NCI-H1092 (cell line): ENCODE measurements around the gene CCDC198.

Source experiments
- DNase-seq: peaks from one replicate; lab custom pipeline; 2025; lab: John Stamatoyannopoulos, UW

CCDC198 gene

GRCh38 chr14:57493467-57494181 is at the start of gene CCDC198:
CCDC198 (minus strand) TSS chr14:57493857; CDS start chr14:57493715, 142 bp downstream.
- no peak for DNase-seq

GRCh38 chr14:57533214-57533613 is 39.6 kb upstream of the CCDC198 start:
- DNase-seq = no peak

DNA sequence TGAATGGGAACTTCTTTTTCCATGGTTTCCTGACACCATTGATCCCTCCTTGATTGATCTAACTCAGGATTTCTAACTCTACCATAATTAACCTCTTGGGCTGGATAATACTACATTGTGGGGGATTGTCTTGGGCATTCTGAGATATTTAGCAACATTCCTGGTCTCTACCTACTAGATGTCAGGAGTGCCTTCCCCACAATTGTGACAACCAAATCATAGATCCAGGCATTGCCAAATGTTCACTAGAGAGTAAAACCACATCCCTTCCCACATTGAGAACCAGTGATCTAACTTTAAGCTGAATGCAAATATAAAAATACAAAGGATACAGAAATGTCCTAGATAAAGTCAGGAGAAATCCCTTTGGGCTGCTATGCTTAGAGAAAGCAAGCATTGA is 36.9 kb upstream of the CCDC198 start:
- DNase-seq = no peak

DNA sequence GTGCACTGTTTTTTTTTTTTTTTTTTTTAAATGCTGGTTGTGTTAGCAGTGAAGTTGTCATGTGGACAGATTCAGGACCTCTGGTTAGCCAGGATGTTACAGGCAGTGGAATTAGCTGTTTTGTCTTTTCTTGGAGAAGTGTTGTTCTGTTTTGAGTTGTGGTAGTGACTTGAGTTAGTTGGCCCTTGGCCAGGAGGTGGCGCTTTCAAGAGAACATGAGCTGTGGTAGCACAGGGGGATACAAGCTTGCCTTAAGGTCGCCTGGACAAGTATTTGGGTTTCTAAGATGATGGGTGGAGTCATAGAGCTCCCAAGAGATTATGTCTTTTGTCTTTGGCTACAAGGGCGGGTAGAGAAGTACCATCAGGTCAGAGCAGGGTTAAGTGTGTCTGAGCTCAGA is 33.3 kb upstream of the CCDC198 start:
- DNase-seq = no peak

GRCh38 chr14:57519043-57519442 is 25.4 kb upstream of the CCDC198 start:
- DNase-seq = no peak

GRCh38 chr14:57512220-57512619 is 18.6 kb upstream of the CCDC198 start:
- no peak for DNase-seq

GRCh38 chr14:57508756-57509155 is 15.1 kb upstream of the CCDC198 start:
- DNase-seq = no peak

DNA sequence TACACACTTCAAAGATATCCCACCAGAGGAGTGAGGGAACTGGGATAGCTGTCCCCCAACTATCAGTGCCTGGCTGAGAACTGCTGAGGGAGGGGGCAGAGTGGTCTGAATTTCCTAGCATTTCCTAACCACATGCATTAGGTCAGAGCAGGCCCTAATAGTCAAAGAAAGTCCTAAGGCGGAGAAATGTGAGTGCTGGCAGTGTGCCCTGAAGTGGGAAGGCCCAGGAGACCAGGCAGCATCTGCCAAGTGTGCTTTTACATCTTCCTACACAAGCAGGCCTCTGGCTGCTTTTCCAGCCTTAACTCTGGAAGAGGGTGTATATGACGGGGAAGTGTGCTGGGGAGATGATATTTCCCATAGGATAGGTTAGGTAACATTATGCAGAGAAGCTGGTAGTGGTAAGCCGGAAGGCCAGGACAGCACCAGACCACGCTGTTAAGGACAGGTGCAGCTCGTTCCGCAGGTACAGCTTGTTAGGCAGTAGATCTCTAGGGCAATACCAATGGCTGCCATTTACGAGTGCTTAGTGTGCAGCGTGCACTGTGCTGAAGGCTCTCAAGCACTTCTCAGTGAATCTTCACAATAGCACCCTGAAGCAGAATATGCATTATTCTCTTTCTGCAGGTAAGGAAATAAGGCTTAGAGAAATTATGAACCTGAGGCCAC is 9.1 kb upstream of the CCDC198 start:
- no peak for DNase-seq

- no peak for DNase-seq
Measured at GRCh38 chr14:57501039-57501557, 7.4 kb upstream of the CCDC198 start.

GRCh38 chr14:57498659-57499058 is 5.0 kb upstream of the CCDC198 start:
- no peak for DNase-seq

- DNase-seq = no peak
Measured at GRCh38 chr14:57498035-57498434, 4.4 kb upstream of the CCDC198 start.

DNA sequence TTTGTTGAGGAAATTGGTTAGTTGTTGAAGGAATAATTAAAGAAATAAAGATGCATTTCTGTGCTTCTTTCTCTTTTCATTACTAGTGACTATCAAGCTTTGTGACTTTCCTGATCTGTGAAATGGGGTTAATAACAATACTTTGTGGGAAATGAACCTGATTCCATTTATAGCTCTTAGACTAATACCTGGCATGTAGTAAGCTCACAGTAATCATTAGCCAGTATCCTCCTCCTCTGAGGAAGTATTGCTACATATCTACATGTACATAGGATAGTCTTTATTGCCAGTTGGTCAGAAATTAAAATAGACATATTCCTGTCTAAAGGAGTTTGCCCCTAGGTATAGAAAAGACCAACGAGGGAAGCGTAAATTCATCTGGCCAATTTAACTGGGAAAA is 1.8 kb upstream of the CCDC198 start:
- no peak for DNase-seq

DNA sequence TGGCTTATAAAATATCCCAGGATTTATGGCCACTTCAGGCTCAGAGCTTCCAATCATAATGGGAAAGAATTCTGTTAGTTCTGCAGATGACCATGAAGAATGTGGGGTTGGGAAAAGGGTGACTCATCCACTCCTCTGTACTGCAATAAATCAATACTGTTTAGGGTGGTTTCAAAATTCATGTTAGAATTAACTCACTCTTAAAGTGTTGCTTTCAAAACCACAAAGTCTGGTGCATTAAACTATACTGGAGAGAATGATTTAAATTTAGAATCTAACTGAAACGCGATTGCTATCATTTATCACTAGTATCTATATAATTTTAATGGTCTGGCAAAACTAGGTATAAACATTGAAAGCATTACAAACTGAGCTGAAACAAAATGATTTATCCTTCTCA is 798 bp downstream of the CCDC198 start:
- DNase-seq = no peak

GRCh38 chr14:57491640-57492039 is 2.0 kb downstream of the CCDC198 start:
- no peak for DNase-seq

- DNase-seq = no peak
Measured at GRCh38 chr14:57487771-57488170, 5.9 kb downstream of the CCDC198 start.

- peak; percentile 52 for DNase-seq
Measured at GRCh38 chr14:57486767-57487379, 6.8 kb downstream of the CCDC198 start.

GRCh38 chr14:57485635-57486034 is 8.0 kb downstream of the CCDC198 start:
- DNase-seq = no peak

- no peak for DNase-seq
Measured at GRCh38 chr14:57482120-57482519, 11.5 kb downstream of the CCDC198 start.

DNA sequence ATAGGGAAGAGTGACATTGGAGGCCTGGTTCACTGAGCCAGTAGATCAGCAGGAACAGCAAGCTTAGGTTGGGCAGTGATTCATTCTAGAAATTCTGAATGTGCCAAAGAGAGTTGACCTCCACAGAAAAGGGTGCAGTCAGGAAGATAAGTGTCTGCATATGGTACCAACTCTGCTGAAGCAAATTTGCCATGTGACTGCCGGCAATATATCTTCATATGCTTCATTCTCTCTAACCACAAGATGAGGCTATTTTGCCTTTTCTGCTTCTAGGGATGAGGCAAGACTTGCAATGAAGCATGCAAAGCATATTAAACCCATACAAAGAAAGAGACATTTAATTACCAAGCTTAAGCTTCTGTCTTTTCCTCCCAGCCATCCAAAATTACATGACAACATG is 13.6 kb downstream of the CCDC198 start:
- DNase-seq = no peak

DNA sequence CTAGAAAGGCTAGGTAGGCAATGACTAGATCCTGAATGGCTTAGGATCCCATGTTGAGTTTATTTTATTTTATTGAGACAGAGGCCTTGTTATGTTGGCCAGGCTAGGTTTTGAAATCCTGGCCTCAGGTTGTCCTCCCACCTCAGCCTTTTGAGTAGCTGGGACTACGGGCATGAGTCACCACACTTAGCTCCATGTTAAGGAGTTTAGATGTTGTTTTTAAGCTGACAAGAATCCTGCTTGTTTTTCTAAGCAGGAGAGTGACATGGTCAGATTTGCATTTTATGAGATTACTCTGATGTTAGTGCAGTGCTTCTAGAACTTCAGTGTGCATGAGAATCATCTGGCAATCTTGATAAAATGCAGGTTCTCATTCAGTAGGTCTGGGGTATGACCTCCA is 14.5 kb downstream of the CCDC198 start:
- no peak for DNase-seq

- no peak for DNase-seq
Measured at GRCh38 chr14:57478050-57478449, 15.6 kb downstream of the CCDC198 start.

DNA sequence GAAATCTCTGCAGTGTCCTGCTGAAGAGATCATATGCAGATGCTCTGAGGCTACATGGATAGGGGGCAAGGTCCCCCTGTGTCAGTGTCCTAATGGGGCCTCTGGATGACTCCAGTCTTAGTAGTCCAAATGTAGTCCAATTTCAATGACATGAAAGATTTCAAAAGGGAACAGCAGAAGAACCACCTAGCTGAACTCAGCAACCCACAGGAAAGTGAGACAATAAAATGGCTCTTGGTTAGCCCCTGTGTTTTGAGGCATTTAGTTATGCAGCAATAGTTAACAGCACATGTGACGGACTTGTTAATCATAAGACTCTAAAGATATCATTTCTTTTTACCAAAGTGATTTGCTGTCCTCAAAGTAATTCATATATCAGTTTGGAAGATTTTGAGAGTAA is 22.7 kb downstream of the CCDC198 start:
- no peak for DNase-seq
